K562 (cell line): ENCODE measurements around the gene ALOXE3. TPM values are rescaled to one million over a fixed set of nuclear protein-coding genes. Genes with fewer than 3 reads are reported as not detected.

Source experiments
- ATAC-seq: fragments of 200-7000 bp; cut with Tn5 transposase; 3 replicates; pipeline ENCODE4 v1.9.1; 2020; ENCODE audit warnings: moderate library complexity
- BruUV-seq: library from RNA; stranded (reverse); fragments of 400-500 nt; replicated peaks from 2 replicates; lab custom pipeline; 2021; lab: Mats Ljungman, UMichigan
- CTCF ChIA-PET: fragments of 300-600 bp; formaldehyde crosslinking; extraction: SDS; loops from one replicate; lab custom pipeline; 2021; ENCODE audit warnings: low intra/inter-chr PET ratio; lab: Yijun Ruan, JAX
- POLR2A ChIA-PET: fragments of 300-600, 350-650 bp; sonication (Branson Sonifier 250); formaldehyde crosslinking; extraction: SDS; loops from one replicate; lab custom pipeline; 2021; ENCODE audit warnings: antibody characterized with exemption, inconsistent platforms; lab: Yijun Ruan, JAX
- DNase-seq, 4 experiments: peaks; one replicate each; pipeline versions ENCODE4 v3.0.0 to v3.0.0-alpha.2; 2011 to 2018; ENCODE audit warnings: low spot score in 3 of 4, mixed read lengths in 3 of 4; ENCODE audit errors: extremely low read depth in 1 of 4
- FAIRE-seq: peaks from 2 replicates; lab custom pipeline; 2011; peaks lifted over from hg19 to GRCh38; lab: Jason Lieb, UNC
- H2AFZ ChIP-seq: 2 replicates; pipeline ENCODE4 v1.6.0; 2011; ENCODE audit warnings: low read depth, low read length, control low read depth, inconsistent platforms
- H3K27ac ChIP-seq: fragments of 200-600 bp; 3 replicates; pipeline ENCODE4 v1.8.0; 2011; ENCODE audit warnings: low read depth, mild to moderate bottlenecking, control low read depth, inconsistent platforms, low read length, moderate library complexity, mixed read lengths; ENCODE audit errors: extremely low read depth
- H3K27me3 ChIP-seq, 2 experiments: fragments of 300-600 bp in 1 of 2; 2 replicates in 1 of 2; 3 replicates in 1 of 2; pipeline versions ENCODE4 v1.6.0 to v1.8.0; 2011; ENCODE audit warnings: inconsistent platforms in 2 of 2, low read length in 2 of 2, mild to moderate bottlenecking in 1 of 2, mixed read lengths in 1 of 2, moderate library complexity in 1 of 2; ENCODE audit not compliant: control insufficient read depth in 2 of 2, insufficient read depth in 2 of 2
- H3K36me3 ChIP-seq: fragments of 300-600 bp; 3 replicates; pipeline ENCODE4 v1.8.0; 2011; ENCODE audit warnings: mild to moderate bottlenecking, low read length, inconsistent platforms; ENCODE audit not compliant: control insufficient read depth, insufficient read depth
- H3K4me1 ChIP-seq, 2 experiments: fragments of 200-600 bp in 1 of 2; replicated peaks in 1 of 2; 2 replicates in 1 of 2; 3 replicates in 1 of 2; pipeline versions ENCODE4 v1.5.1 to v1.8.0; 2011; ENCODE audit warnings: inconsistent platforms in 2 of 2, low read length in 2 of 2, mild to moderate bottlenecking in 1 of 2, mixed read lengths in 1 of 2, moderate library complexity in 1 of 2; ENCODE audit not compliant: control insufficient read depth in 2 of 2, insufficient read depth in 2 of 2
- H3K4me2 ChIP-seq: 2 replicates; pipeline ENCODE4 v1.6.1; 2011; ENCODE audit warnings: low read length, control low read depth, inconsistent platforms, mixed read lengths; ENCODE audit not compliant: insufficient read depth
- H3K4me3 ChIP-seq: fragments of 200-600 bp; sonication (generic), shearing (Covaris generic); 2 replicates; pipeline ENCODE4 v1.5.1; 2016; ENCODE audit warnings: control low read depth, inconsistent platforms
- H3K79me2 ChIP-seq: fragments of 200-600 bp; 3 replicates; pipeline ENCODE4 v1.8.0; 2011; ENCODE audit warnings: low read length, inconsistent platforms; ENCODE audit not compliant: control insufficient read depth, insufficient read depth
- H3K9ac ChIP-seq, 2 experiments: 2 replicates each; pipeline versions ENCODE4 v1.6.0 to v1.6.1; 2011; ENCODE audit warnings: low read depth in 2 of 2, low read length in 2 of 2, control low read depth in 1 of 2, inconsistent platforms in 1 of 2, mild to moderate bottlenecking in 1 of 2, mixed read lengths in 1 of 2; ENCODE audit not compliant: insufficient read depth in 1 of 2
- H3K9me1 ChIP-seq: one replicate; pipeline ENCODE4 v1.6.0; 2011; ENCODE audit warnings: inconsistent platforms, mild to moderate bottlenecking, low read length, moderate library complexity; ENCODE audit not compliant: control insufficient read depth, insufficient read depth
- H3K9me3 ChIP-seq: replicated peaks from 2 replicates; pipeline ENCODE4 v1.5.1; 2011; ENCODE audit warnings: low read depth, low read length, inconsistent platforms; ENCODE audit not compliant: control insufficient read depth, insufficient read depth
- H4K20me1 ChIP-seq: replicated peaks from 2 replicates; pipeline ENCODE4 v1.6.1; 2011; ENCODE audit warnings: low read length, inconsistent platforms, mixed read lengths; ENCODE audit not compliant: control insufficient read depth, insufficient read depth
- ATF6 ChIP-seq: sonication (generic); formaldehyde crosslinking; IDR thresholded peaks from 2 replicates; pipeline ENCODE4 v1.4.0; 2020; ENCODE audit warnings: mild to moderate bottlenecking, missing genetic modification reagents
- EWSR1 ChIP-seq: fragments of 450-650 bp; IDR thresholded peaks from 2 replicates; pipeline ENCODE4 v1.6.1; 2018; ENCODE audit warnings: borderline replicate concordance, mild to moderate bottlenecking, low read depth, moderate library complexity; ENCODE audit not compliant: partially characterized antibody
- HLTF ChIP-seq: fragments of 450-650 bp; IDR thresholded peaks from 2 replicates; pipeline ENCODE4 v1.6.1; 2016
- TAF1 ChIP-seq: IDR thresholded peaks from 2 replicates; pipeline ENCODE4 v1.6.1; 2011; ENCODE audit warnings: mild to moderate bottlenecking, low read length, moderate library complexity; ENCODE audit not compliant: insufficient read depth, control insufficient read depth, severe bottlenecking; ENCODE audit errors: extremely low read depth
- XRCC3 ChIP-seq: fragments of 450-650 bp; IDR thresholded peaks from 2 replicates; pipeline ENCODE4 v1.6.1; 2017; ENCODE audit warnings: mild to moderate bottlenecking, moderate library complexity
- ZNF121 ChIP-seq: sonication (generic); formaldehyde crosslinking; conservative IDR thresholded peaks from 2 replicates; pipeline ENCODE4 v1.8.0; 2022; ENCODE audit warnings: missing genetic modification reagents
- ZNF174 ChIP-seq: fragments of 250-450 bp; sonication (Bioruptor Pico); IDR thresholded peaks from 2 replicates; pipeline ENCODE4 v1.4.0; 2020; ENCODE audit warnings: mild to moderate bottlenecking
- WGBS: fragments of 100-300 bp; shearing (Covaris generic); methylation state at CpG from one replicate; pipeline ENCODE4 v1.1.6; 2016; ENCODE audit warnings: low coverage, mixed read lengths; ENCODE audit not compliant: insufficient coverage; ENCODE audit errors: missing lambda C conversion rate; 5-methylcytosine and 5-hydroxymethylcytosine counted together
- in situ Hi-C: fragments of 300-500 bp; cut with MboI; formaldehyde crosslinking; loops from 4 replicates; pipeline ENCODE4 v1.15.0; 2018; ENCODE audit warnings: inconsistent platforms, mixed read lengths
- intact Hi-C: fragments of 100-400 bp; cut with micrococcal nuclease; formaldehyde crosslinking; loops from 2 replicates; pipeline ENCODE4 v1.14.2; 2022
- polyA plus RNA-seq, 8 experiments: library from polyadenylated mRNA; depleted of rRNA in 4 of 8; stranded (reverse) in 5 of 8; unstranded in 3 of 8; fragments of >200 nt; fragmentation: Nextera tagmentation in 2 of 8; fragmentation: Illumina TruSeq in 1 of 8; extraction: Ambion mirVana in 2 of 8; extraction: Trizol in 1 of 8; gene quantifications; 2 replicates each; pipeline versions ENCODE4 v1.2.1 to v1.2.3, GENCODE V29; 2011 to 2014; ENCODE audit warnings: inconsistent platforms in 1 of 8, missing spikeins in 1 of 8
- total RNA-seq, 7 experiments: library from RNA; depleted of rRNA in 6 of 7; stranded (reverse); fragments of >200 nt in 6 of 7; fragmentation: Illumina TruSeq in 2 of 7; extraction: Trizol in 2 of 7; gene quantifications; 2 replicates each; pipeline versions ENCODE4 v1.2.1 to v1.2.3, GENCODE V29; 2011 to 2021; ENCODE audit warnings: low replicate concordance in 1 of 7
- TF ChIP-seq, protein P1 (sequence below): sonication (generic); formaldehyde crosslinking; IDR thresholded peaks from 2 replicates; pipeline ENCODE4 v1.8.0; 2023; ENCODE audit warnings: mild to moderate bottlenecking, missing genetic modification reagents

ALOXE3 gene
- total and polyA plus RNA-seq, 9 of the 15 experiments (the other 6 are each of a cell fraction or from before 2014, with no cell fraction given), result 0.04 TPM; not detected in 8

DNA sequence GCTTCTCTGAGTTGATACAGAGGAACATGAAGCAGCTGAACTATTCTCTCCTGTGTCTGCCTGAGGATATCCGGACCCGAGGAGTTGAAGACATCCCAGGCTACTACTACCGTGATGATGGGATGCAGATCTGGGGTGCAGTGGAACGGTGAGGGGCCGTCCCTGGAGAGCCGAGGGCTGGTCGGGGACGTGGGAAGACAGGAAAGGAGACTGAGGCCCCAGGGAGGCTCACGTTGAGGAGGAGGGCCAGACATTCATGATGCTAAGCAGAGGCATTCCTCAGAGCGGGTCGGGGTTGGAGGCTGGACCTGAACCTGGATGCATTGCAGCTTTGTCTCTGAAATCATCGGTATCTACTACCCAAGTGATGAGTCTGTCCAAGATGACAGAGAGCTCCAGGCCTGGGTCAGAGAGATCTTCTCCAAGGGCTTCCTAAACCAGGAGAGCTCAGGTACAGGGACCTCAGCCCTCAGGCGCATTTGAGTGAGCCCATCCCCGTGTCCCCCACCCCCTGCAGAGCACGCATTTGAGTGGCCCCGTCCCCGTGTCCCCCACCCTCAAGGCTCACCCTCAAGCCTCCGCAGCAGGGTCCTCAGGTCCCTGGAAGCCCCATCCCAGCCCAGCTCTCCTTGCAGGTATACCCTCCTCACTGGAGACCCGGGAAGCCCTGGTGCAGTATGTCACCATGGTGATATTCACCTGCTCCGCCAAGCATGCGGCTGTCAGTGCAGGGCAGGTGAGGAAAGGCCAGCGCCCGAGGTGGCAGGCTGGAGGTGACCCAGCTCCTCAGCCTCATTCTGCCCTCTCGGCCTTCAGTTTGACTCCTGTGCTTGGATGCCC, 71.2 kb downstream of the ALOXE3 start (continued):
- TF ChIP-seq ZNF121 (CRISPR knock-in tag) (no peak), EWSR1 (no peak), ATF6 (CRISPR knock-in tag) (no peak)

DNA sequence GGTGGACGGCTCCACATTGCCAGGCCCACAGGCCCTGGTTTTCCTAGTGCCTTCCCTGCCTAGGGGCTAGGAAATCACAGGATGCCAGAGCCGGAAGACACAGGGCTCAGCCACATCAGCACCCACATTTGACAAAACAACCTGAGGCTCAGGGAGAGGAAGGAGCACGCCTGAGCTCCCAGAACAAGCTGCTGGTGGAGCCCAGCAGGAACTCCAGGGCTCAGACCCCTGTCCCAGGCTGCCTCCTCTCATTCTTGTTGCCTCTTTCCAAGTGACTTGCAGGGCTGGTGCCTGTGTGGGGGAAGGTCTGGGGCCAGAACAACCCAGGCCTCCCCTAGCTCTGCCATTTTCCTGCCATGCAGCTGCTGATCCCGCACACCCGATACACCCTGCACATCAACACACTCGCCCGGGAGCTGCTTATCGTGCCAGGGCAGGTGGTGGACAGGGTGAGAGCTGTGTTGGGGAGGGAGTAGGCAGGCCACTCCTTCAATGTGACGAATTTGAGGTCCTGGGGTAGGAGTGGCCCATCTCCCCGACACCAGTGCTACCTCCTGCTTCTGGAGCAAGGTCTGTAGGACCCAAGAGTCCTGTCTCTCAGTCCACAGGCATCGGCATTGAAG, 71.9 kb downstream of the ALOXE3 start:
- H2AFZ ChIP-seq, result no peak overlapping the region
- POLR2A ChIA-PET, result no interaction called here
- DNase-seq, result no peak
- CTCF ChIA-PET, result no interaction called here
- H3K9me1 ChIP-seq, result no peaks in the 10 kb centered on the region
- TF ChIP-seq XRCC3, result no peak
- TF ChIP-seq, protein P1, sequence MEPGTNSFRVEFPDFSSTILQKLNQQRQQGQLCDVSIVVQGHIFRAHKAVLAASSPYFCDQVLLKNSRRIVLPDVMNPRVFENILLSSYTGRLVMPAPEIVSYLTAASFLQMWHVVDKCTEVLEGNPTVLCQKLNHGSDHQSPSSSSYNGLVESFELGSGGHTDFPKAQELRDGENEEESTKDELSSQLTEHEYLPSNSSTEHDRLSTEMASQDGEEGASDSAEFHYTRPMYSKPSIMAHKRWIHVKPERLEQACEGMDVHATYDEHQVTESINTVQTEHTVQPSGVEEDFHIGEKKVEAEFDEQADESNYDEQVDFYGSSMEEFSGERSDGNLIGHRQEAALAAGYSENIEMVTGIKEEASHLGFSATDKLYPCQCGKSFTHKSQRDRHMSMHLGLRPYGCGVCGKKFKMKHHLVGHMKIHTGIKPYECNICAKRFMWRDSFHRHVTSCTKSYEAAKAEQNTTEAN (CRISPR knock-in tag), result no peak
- no peak for TF ChIP-seq ZNF174 (CRISPR knock-in tag)
- TF ChIP-seq HLTF, result no peak
- no peak for TF ChIP-seq TAF1
- no peaks in the 10 kb centered on the region; the same call in 1 of the 2 replicates for H4K20me1 ChIP-seq
- no peak overlapping the region for H3K27ac ChIP-seq
- BruUV-seq, result no TSS peak
- no peaks in the 10 kb centered on the region; a peak in 2 of 5 replicates for H3K4me1 ChIP-seq
- intact Hi-C loops, result loop anchor here (10.0 kb wide), 1 partner anchor 222 kb away; no protein-coding TSS in a partner anchor
- no peak overlapping the region for H3K4me3 ChIP-seq
- WGBS, result 0% methylated on average over 5 of the region's 11 CpGs
- in situ Hi-C loops, result no loop called here
- no peaks in the 10 kb centered on the region for H3K9me3 ChIP-seq
- no peak for FAIRE-seq
- H3K79me2 ChIP-seq, result no peaks in the 10 kb centered on the region
- no peak overlapping the region; a peak in 1 of 4 replicates for H3K9ac ChIP-seq
- H3K36me3 ChIP-seq, result no peaks in the 10 kb centered on the region
- ATAC-seq, result no peak
- peaks cover 29 to 51% of the 10 kb centered on the region in 2 experiments for H3K27me3 ChIP-seq
- no peak overlapping the region for H3K4me2 ChIP-seq
